Measurements from ENCODE around the gene NKG7. TPM values are rescaled to one million over a fixed set of nuclear protein-coding genes. Genes with fewer than 3 reads are reported as not detected.

The NKG7 gene
- total and polyA plus RNA-seq, 8 donors = 0.56 to 2.1 (median 1.0) TPM; not detected in 2

- no peaks in the 10 kb centered on the region for H3K4me1 ChIP-seq
- no peaks in the 10 kb centered on the region for H3K27me3 ChIP-seq
- H3K9me3 ChIP-seq = no peaks in the 10 kb centered on the region
- ATAC-seq (no peak), DNase-seq (no peak), FAIRE-seq (no peak)
- H3K4me3 ChIP-seq = no peak overlapping the region
- H3K27ac ChIP-seq = no peak overlapping the region
- intact Hi-C loops (cut with DNase I) = no loop called here
- WGBS, 2 donors = 96 to 98% methylated on average over 2 of the region's 2 CpGs
- no peak for TF ChIP-seq CTCF (IDR thresholded peaks at IDR 0.05)
- H3K36me3 ChIP-seq = no peaks in the 10 kb centered on the region
These were observed 23.7 kb upstream of the NKG7 start for GRCh38 chr19:51396175-51396574.

GRCh38 chr19:51394050-51394836, 21.8 kb upstream of the NKG7 start:
- 2% methylated on average over 45 of the region's 45 CpGs for WGBS, 2 donors
- Histone ChIP-seq H3K4me1 (no peaks in the 10 kb centered on the region), H3K4me3 (peak overlapping the region in 2 of 4 donors; percentile 38 to 43), H3K27me3 (no peaks in the 10 kb centered on the region), H3K27ac (peak overlapping the region in 3 of 4 donors; percentile 12 to 70 (median 62)), H3K36me3 (no peaks in the 10 kb centered on the region), H3K9me3 (no peaks in the 10 kb centered on the region)
- TF ChIP-seq CTCF (IDR thresholded peaks at IDR 0.05) = no peak
- ATAC-seq (peak; percentile 97 to 99 (median 99)), DNase-seq (peak; percentile 81 to 95 (median 92)), FAIRE-seq (peak; percentile 93)
- intact Hi-C loops (cut with DNase I) = no loop called here

- Histone ChIP-seq H3K27ac (no peak overlapping the region), H3K36me3 (no peaks in the 10 kb centered on the region), H3K9me3 (no peaks in the 10 kb centered on the region), H3K4me1 (no peaks in the 10 kb centered on the region), H3K4me3 (no peak overlapping the region), H3K27me3 (no peaks in the 10 kb centered on the region)
- intact Hi-C loops (cut with DNase I) = no loop called here
- 68 to 90% methylated on average over 1 of the region's 1 CpG for WGBS, 2 donors
- DNase-seq (no peak), FAIRE-seq (no peak), ATAC-seq (no peak)
- no peak for TF ChIP-seq CTCF (IDR thresholded peaks at IDR 0.05)
These were observed 20.2 kb upstream of the NKG7 start for GRCh38 chr19:51392701-51393100.

GRCh38 chr19:51391073-51391611, 18.7 kb upstream of the NKG7 start:
- FAIRE-seq (no peak), DNase-seq (peak in 1 of 6 donors; percentile 2), ATAC-seq (no peak)
- no peaks in the 10 kb centered on the region for H3K27me3 ChIP-seq
- no peak for TF ChIP-seq CTCF (IDR thresholded peaks at IDR 0.05)
- H3K4me1 ChIP-seq = no peaks in the 10 kb centered on the region
- intact Hi-C loops (cut with DNase I) = no loop called here
- no peaks in the 10 kb centered on the region for H3K36me3 ChIP-seq
- H3K27ac ChIP-seq = no peak overlapping the region
- H3K4me3 ChIP-seq = no peak overlapping the region
- 50 to 64% methylated on average over 8 of the region's 8 CpGs for WGBS, 2 donors
- H3K9me3 ChIP-seq = no peaks in the 10 kb centered on the region

GRCh38 chr19:51389143-51389542, 16.7 kb upstream of the NKG7 start:
- DNase-seq (peak in 1 of 6 donors; percentile 38), FAIRE-seq (no peak), ATAC-seq (no peak)
- no peak for TF ChIP-seq CTCF (IDR thresholded peaks at IDR 0.05)
- Histone ChIP-seq H3K36me3 (no peaks in the 10 kb centered on the region), H3K4me3 (no peak overlapping the region), H3K27ac (no peak overlapping the region), H3K4me1 (no peaks in the 10 kb centered on the region), H3K9me3 (no peaks in the 10 kb centered on the region), H3K27me3 (no peaks in the 10 kb centered on the region)
- intact Hi-C loops (cut with DNase I) = no loop called here
- 70 to 72% methylated on average over 11 to 14 of the region's 14 CpGs for WGBS, 2 donors
